RWPE1 (cell line): ENCODE measurements around the gene ALDH3B1.
A peak's percentile ranks its signal among the peaks of the same experiment; 100 is the strongest.

ENCODE experiments used
- CTCF ChIA-PET: fragments of 350-600 bp; sonication (Branson Sonifier 250); formaldehyde crosslinking; extraction: SDS; loops from one replicate; lab custom pipeline; 2021; lab: Yijun Ruan, JAX
- POLR2A ChIA-PET: fragments of 400-600 bp; formaldehyde crosslinking; extraction: SDS; loops from one replicate; lab custom pipeline; 2020; ENCODE audit warnings: antibody characterized with exemption; ENCODE audit not compliant: low non-redundant PET; lab: Yijun Ruan, JAX
- DNase-seq: peaks from one replicate; pipeline ENCODE4 v3.0.0; 2012; ENCODE audit warnings: low spot score
- H3K27ac ChIP-seq: fragments of 450-650 bp; 2 replicates; pipeline ENCODE4 v1.5.1; 2017
- CTCF ChIP-seq: fragments of 450-650 bp; conservative IDR thresholded peaks from 2 replicates; pipeline ENCODE4 v1.5.1; 2017; ENCODE audit warnings: low read depth, mild to moderate bottlenecking

The ALDH3B1 gene

DNA sequence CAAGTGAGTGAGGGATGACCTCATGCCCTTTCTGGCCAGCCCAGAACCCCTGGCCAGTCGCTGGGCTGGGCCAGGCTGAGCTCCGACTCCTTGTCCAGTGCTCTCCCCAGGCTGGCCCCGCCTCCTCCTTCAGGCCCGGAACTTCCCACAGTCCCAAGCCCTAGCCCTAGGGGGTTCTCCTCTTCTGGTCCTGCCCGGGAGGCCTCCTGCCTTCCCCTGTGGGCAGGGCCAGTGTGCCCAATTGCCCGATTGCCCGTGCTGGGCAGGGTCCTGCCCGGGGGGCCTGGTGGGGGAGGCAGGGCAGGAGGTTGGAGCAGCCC, 32.9 kb downstream of the ALDH3B1 start:
- no peak for TF ChIP-seq CTCF
- peak overlapping the region; percentile 81; the same call in 1 of the 2 replicates for H3K27ac ChIP-seq
- CTCF ChIA-PET = interaction anchor here (0.6 to 0.7 kb wide), 2 partner anchors 21 to 1094 kb away, joined by 3 read pairs; no protein-coding TSS in a partner anchor
- no peak for DNase-seq
- POLR2A ChIA-PET = no interaction called here

DNA sequence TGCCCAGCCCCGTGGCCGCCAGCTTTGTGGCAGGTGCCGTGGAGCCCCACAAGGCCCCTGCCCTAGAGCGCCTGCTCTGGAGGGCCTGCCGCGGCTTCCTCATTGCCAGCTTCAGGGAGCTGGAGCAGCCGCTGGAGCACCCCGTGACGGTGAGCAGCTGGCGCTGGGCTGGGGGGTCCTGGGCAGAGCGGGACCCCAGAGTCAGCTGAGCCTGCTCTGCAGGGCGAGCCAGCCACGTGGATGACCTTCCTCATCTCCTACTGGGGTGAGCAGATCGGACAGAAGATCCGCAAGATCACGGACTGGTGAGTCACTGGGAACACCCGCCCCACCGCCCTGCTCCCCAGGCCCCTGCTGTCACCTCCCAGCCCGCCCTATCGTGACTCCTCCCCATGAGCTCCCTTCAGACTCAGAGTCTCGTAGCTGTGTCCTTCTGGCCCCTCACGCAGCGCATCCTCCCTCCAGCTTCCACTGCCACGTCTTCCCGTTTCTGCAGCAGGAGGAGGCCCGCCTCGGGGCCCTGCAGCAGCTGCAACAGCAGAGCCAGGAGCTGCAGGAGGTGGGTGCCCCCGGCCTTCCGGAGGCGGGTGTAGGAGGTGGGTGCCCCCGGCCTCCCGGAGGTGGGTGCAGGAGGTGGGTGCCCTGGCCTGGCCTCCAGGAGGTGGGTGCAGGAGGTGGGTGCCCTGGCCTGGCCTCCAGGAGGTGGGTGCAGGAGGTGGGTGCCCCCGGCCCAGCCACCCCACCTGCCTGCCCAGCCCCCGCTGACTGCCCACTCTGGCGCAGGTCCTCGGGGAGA, 33.4 kb downstream of the ALDH3B1 start:
- ChIA-PET CTCF (no interaction called here), POLR2A (no interaction called here)
- no peak for TF ChIP-seq CTCF
- H3K27ac ChIP-seq = peak overlapping the region; percentile 81; the same call in 1 of the 2 replicates
- DNase-seq = no peak

- H3K27ac ChIP-seq = no peak overlapping the region
- no peak for DNase-seq
- TF ChIP-seq CTCF = no peak
- ChIA-PET POLR2A (no interaction called here), CTCF (no interaction called here)
These were observed 34.2 kb downstream of the ALDH3B1 start for GRCh38 chr11:68044145-68044813.

GRCh38 chr11:68044898-68045351, 34.8 kb downstream of the ALDH3B1 start:
- no peak for TF ChIP-seq CTCF
- no peak for DNase-seq
- POLR2A ChIA-PET = interaction anchor here (0.6 kb wide), 1 partner anchor 43 kb away, joined by 7 read pairs; no protein-coding TSS in a partner anchor
- no peak overlapping the region for H3K27ac ChIP-seq
- CTCF ChIA-PET = interaction anchor here (0.9 kb wide), 1 partner anchor 13 kb away, joined by 3 read pairs; no protein-coding TSS in a partner anchor

DNA sequence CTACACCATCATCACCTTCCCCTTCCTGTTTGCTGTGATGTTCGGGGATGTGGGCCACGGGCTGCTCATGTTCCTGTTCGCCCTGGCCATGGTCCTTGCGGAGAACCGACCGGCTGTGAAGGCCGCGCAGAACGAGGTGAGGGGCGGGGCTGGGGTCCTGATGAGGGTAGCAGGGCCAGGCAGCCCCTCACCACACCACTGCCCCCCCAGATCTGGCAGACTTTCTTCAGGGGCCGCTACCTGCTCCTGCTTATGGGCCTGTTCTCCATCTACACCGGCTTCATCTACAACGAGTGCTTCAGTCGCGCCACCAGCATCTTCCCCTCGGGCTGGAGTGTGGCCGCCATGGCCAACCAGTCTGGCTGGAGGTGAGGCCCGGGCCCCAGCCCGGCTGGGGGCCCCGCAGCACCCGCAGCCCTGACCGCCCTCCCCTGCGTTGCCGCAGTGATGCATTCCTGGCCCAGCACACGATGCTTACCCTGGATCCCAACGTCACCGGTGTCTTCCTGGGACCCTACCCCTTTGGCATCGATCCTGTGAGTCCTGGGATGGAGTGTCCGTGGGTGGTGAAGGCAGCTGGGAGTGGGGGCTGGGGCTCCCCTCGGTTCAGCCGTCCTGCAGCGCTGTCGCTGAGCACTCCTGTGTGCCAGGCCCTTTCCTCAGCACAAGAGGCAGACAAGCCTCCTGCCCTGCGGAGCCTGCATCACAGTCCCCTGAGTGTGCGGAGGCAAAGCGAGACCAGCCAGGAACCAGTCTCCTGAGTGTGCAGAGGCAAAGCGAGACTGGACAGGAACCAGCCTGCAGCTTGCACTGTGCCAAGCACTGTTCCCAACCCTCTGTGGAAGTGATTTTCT, 37.5 kb downstream of the ALDH3B1 start:
- ChIA-PET POLR2A (interaction anchor here (0.6 kb wide), 1 partner anchor 38 kb away, joined by 5 read pairs; no protein-coding TSS in a partner anchor), CTCF (no interaction called here)
- peak overlapping the region; percentile 44 for H3K27ac ChIP-seq
- TF ChIP-seq CTCF = no peak
- DNase-seq = no peak
